Measurements from ENCODE around the gene SEMA3E.

DNA sequence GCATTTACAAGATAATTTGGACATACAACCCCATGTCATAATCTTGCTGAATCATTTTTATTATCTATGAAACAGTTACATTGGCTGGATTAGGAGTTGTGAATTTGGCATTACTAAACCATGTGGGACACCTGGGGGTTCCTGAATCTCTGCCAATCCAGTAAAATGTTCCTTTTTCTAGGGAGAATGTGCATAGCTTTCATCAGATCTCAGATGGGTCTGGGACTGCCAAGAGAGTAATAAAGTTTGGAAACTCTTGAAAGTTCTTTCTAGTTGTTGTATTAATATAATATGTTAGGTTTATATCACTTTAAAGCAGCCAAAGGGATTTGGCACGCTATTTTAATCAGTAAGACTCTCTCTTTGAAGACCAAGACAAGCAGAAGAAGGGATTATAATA, 62.7 kb downstream of the SEMA3E start:
- no peak for TF ChIP-seq POLR2A (conservative IDR thresholded peaks at IDR 0.05)
- TF ChIP-seq, protein P1, sequence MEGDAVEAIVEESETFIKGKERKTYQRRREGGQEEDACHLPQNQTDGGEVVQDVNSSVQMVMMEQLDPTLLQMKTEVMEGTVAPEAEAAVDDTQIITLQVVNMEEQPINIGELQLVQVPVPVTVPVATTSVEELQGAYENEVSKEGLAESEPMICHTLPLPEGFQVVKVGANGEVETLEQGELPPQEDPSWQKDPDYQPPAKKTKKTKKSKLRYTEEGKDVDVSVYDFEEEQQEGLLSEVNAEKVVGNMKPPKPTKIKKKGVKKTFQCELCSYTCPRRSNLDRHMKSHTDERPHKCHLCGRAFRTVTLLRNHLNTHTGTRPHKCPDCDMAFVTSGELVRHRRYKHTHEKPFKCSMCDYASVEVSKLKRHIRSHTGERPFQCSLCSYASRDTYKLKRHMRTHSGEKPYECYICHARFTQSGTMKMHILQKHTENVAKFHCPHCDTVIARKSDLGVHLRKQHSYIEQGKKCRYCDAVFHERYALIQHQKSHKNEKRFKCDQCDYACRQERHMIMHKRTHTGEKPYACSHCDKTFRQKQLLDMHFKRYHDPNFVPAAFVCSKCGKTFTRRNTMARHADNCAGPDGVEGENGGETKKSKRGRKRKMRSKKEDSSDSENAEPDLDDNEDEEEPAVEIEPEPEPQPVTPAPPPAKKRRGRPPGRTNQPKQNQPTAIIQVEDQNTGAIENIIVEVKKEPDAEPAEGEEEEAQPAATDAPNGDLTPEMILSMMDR (IDR thresholded peaks at IDR 0.05 in 2 of 3, conservative IDR thresholded peaks at IDR 0.05 in 1 of 3; ENCODE audit: insufficient read depth in 2 of 3, low read depth in 1 of 3, low read length in 3 of 3), result no peak
- TF ChIP-seq, protein P2, sequence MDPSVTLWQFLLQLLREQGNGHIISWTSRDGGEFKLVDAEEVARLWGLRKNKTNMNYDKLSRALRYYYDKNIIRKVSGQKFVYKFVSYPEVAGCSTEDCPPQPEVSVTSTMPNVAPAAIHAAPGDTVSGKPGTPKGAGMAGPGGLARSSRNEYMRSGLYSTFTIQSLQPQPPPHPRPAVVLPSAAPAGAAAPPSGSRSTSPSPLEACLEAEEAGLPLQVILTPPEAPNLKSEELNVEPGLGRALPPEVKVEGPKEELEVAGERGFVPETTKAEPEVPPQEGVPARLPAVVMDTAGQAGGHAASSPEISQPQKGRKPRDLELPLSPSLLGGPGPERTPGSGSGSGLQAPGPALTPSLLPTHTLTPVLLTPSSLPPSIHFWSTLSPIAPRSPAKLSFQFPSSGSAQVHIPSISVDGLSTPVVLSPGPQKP (CRISPR knock-in tag; IDR thresholded peaks at IDR 0.05), result no peak
- no peak for TF ChIP-seq NR3C1 (CRISPR knock-in tag; IDR thresholded peaks at IDR 0.05)
- TF ChIP-seq GATAD2B (IDR thresholded peaks at IDR 0.05; ENCODE audit: borderline replicate concordance), result no peak
- TF ChIP-seq HCFC1 (IDR thresholded peaks at IDR 0.05; ENCODE audit: low read depth, low read length), result no peak
- no peak for TF ChIP-seq EHMT2 (IDR thresholded peaks at IDR 0.05)
- no peak for TF ChIP-seq BRF1 (IDR thresholded peaks at IDR 0.05; ENCODE audit: borderline replicate concordance, extremely low read depth, insufficient read length)
- TF ChIP-seq ZNF830 (CRISPR knock-in tag; IDR thresholded peaks at IDR 0.05), result no peak
- TF ChIP-seq RAD51 (IDR thresholded peaks at IDR 0.05; ENCODE audit: borderline replicate concordance, low read depth), result no peak
- no peak for TF ChIP-seq ZZZ3 (IDR thresholded peaks at IDR 0.05)
